ENCODE data around the gene ALKBH5.
"Not testable (repeated sequence)": the region's sequence is repeated elsewhere in the genome, so short reads cannot be mapped to it uniquely, and the experiment has no call there.

ALKBH5 gene

GRCh38 chr17:18198530-18198929 lies 14.9 kb downstream of the ALKBH5 start:
- Histone ChIP-seq H3K9ac (ENCODE audit: low read length in 2 of 2) (no peak overlapping the region), H3K27ac (ENCODE audit: low read length) (no peak overlapping the region), H3K36me3 (ENCODE audit: control insufficient read depth in 2 of 2, insufficient read depth in 2 of 2, low read length in 2 of 2) (peaks cover 52 to 56% of the 10 kb centered on the region in 2 donors), H3K27me3 (ENCODE audit: control insufficient read depth in 1 of 2, insufficient read depth in 2 of 2, low read length in 2 of 2) (no peaks in the 10 kb centered on the region), H3K9me3 (ENCODE audit: control insufficient read depth in 2 of 2, low read length in 2 of 2) (no peaks in the 10 kb centered on the region), H3K4me3 (ENCODE audit: low read length in 2 of 2) (peak overlapping the region in 1 of 2 donors; percentile 15), H3K4me1 (ENCODE audit: control insufficient read depth, insufficient read depth, low read length) (peaks cover 36% of the 10 kb centered on the region)

GRCh38 chr17:18201108-18201507 lies 17.5 kb downstream of the ALKBH5 start:
- Histone ChIP-seq H3K36me3 (ENCODE audit: control insufficient read depth in 2 of 2, insufficient read depth in 2 of 2, low read length in 2 of 2) (peaks cover 46 to 58% of the 10 kb centered on the region in 2 donors), H3K4me1 (ENCODE audit: control insufficient read depth, insufficient read depth, low read length) (peaks cover 37% of the 10 kb centered on the region), H3K27ac (ENCODE audit: low read length) (no peak overlapping the region), H3K27me3 (ENCODE audit: control insufficient read depth in 1 of 2, insufficient read depth in 2 of 2, low read length in 2 of 2) (no peaks in the 10 kb centered on the region), H3K9ac (ENCODE audit: low read length in 2 of 2) (no peak overlapping the region), H3K9me3 (ENCODE audit: control insufficient read depth in 2 of 2, low read length in 2 of 2) (no peaks in the 10 kb centered on the region), H3K4me3 (ENCODE audit: low read length in 2 of 2) (no peak overlapping the region)

GRCh38 chr17:18203308-18203707 lies 19.7 kb downstream of the ALKBH5 start:
- no peak overlapping the region for H3K9ac ChIP-seq (ENCODE audit: low read length in 2 of 2)
- no peaks in the 10 kb centered on the region for H3K9me3 ChIP-seq (ENCODE audit: control insufficient read depth in 2 of 2, low read length in 2 of 2)
- no peak overlapping the region for H3K4me3 ChIP-seq (ENCODE audit: low read length in 2 of 2)
- no peak overlapping the region for H3K27ac ChIP-seq (ENCODE audit: low read length)
- no peaks in the 10 kb centered on the region for H3K27me3 ChIP-seq (ENCODE audit: control insufficient read depth in 1 of 2, insufficient read depth in 2 of 2, low read length in 2 of 2)
- H3K4me1 ChIP-seq (ENCODE audit: control insufficient read depth, insufficient read depth, low read length), result peaks cover 24% of the 10 kb centered on the region
- H3K36me3 ChIP-seq (ENCODE audit: control insufficient read depth in 2 of 2, insufficient read depth in 2 of 2, low read length in 2 of 2), result peaks cover 43 to 57% of the 10 kb centered on the region in 2 donors

- H3K27me3 ChIP-seq (ENCODE audit: control insufficient read depth in 1 of 2, insufficient read depth in 2 of 2, low read length in 2 of 2), result no peaks in the 10 kb centered on the region
- no peaks in the 10 kb centered on the region for H3K9me3 ChIP-seq (ENCODE audit: control insufficient read depth in 2 of 2, low read length in 2 of 2)
- H3K27ac ChIP-seq (ENCODE audit: low read length), result peak overlapping the region; percentile 11
- H3K4me3 ChIP-seq (ENCODE audit: low read length in 2 of 2), result no peak overlapping the region
- no peak overlapping the region for H3K9ac ChIP-seq (ENCODE audit: low read length in 2 of 2)
- peaks cover 7% of the 10 kb centered on the region for H3K4me1 ChIP-seq (ENCODE audit: control insufficient read depth, insufficient read depth, low read length)
- peaks cover 55 to 58% of the 10 kb centered on the region in 2 donors for H3K36me3 ChIP-seq (ENCODE audit: control insufficient read depth in 2 of 2, insufficient read depth in 2 of 2, low read length in 2 of 2)
These were observed 22.2 kb downstream of the ALKBH5 start for GRCh38 chr17:18205861-18206260.

- H3K9ac ChIP-seq (ENCODE audit: low read length in 2 of 2), result no peak overlapping the region
- no peaks in the 10 kb centered on the region for H3K27me3 ChIP-seq (ENCODE audit: control insufficient read depth in 1 of 2, insufficient read depth in 2 of 2, low read length in 2 of 2)
- no peaks in the 10 kb centered on the region for H3K9me3 ChIP-seq (ENCODE audit: control insufficient read depth in 2 of 2, low read length in 2 of 2)
- no peak overlapping the region for H3K27ac ChIP-seq (ENCODE audit: low read length)
- H3K4me1 ChIP-seq (ENCODE audit: control insufficient read depth, insufficient read depth, low read length), result peaks cover 7% of the 10 kb centered on the region
- H3K36me3 ChIP-seq (ENCODE audit: control insufficient read depth in 2 of 2, insufficient read depth in 2 of 2, low read length in 2 of 2), result peaks cover 54 to 56% of the 10 kb centered on the region in 2 donors
- H3K4me3 ChIP-seq (ENCODE audit: low read length in 2 of 2), result no peak overlapping the region
These were observed 23.3 kb downstream of the ALKBH5 start for GRCh38 chr17:18206962-18207361.

- Histone ChIP-seq H3K9ac (ENCODE audit: low read length in 2 of 2) (no peak overlapping the region), H3K27me3 (ENCODE audit: control insufficient read depth in 1 of 2, insufficient read depth in 2 of 2, low read length in 2 of 2) (no peaks in the 10 kb centered on the region), H3K9me3 (ENCODE audit: control insufficient read depth in 2 of 2, low read length in 2 of 2) (no peaks in the 10 kb centered on the region), H3K4me1 (ENCODE audit: control insufficient read depth, insufficient read depth, low read length) (peaks cover 7% of the 10 kb centered on the region), H3K27ac (ENCODE audit: low read length) (no peak overlapping the region), H3K4me3 (ENCODE audit: low read length in 2 of 2) (no peak overlapping the region), H3K36me3 (ENCODE audit: control insufficient read depth in 2 of 2, insufficient read depth in 2 of 2, low read length in 2 of 2) (peaks cover 52 to 54% of the 10 kb centered on the region in 2 donors)
These were observed 24.5 kb downstream of the ALKBH5 start for GRCh38 chr17:18208092-18208491.

GRCh38 chr17:18213666-18214270 lies 30.1 kb downstream of the ALKBH5 start:
- Histone ChIP-seq H3K9me3 (ENCODE audit: control insufficient read depth in 2 of 2, low read length in 2 of 2) (no peaks in the 10 kb centered on the region), H3K4me1 (ENCODE audit: control insufficient read depth, insufficient read depth, low read length) (no peaks in the 10 kb centered on the region), H3K27me3 (ENCODE audit: control insufficient read depth in 1 of 2, insufficient read depth in 2 of 2, low read length in 2 of 2) (no peaks in the 10 kb centered on the region), H3K4me3 (ENCODE audit: low read length in 2 of 2) (no peak overlapping the region), H3K36me3 (ENCODE audit: control insufficient read depth in 2 of 2, insufficient read depth in 2 of 2, low read length in 2 of 2) (peaks cover 16 to 20% of the 10 kb centered on the region in 2 donors), H3K9ac (ENCODE audit: low read length in 2 of 2) (no peak overlapping the region), H3K27ac (ENCODE audit: low read length) (no peak overlapping the region)

- H3K36me3 ChIP-seq (ENCODE audit: control insufficient read depth in 2 of 2, insufficient read depth in 2 of 2, low read length in 2 of 2); H3K9ac ChIP-seq (ENCODE audit: low read length in 2 of 2); H3K27ac ChIP-seq (ENCODE audit: low read length); H3K9me3 ChIP-seq (ENCODE audit: control insufficient read depth in 2 of 2, low read length in 2 of 2); H3K4me3 ChIP-seq (ENCODE audit: low read length in 2 of 2); H3K27me3 ChIP-seq (ENCODE audit: control insufficient read depth in 1 of 2, insufficient read depth in 2 of 2, low read length in 2 of 2); H3K4me1 ChIP-seq (ENCODE audit: control insufficient read depth, insufficient read depth, low read length): not testable (repeated sequence)
These were observed 33.3 kb downstream of the ALKBH5 start for GRCh38 chr17:18216906-18217305.

- H3K4me3 ChIP-seq (ENCODE audit: low read length in 2 of 2), result no peak overlapping the region
- H3K36me3 ChIP-seq (ENCODE audit: control insufficient read depth in 2 of 2, insufficient read depth in 2 of 2, low read length in 2 of 2), result no peaks in the 10 kb centered on the region
- H3K27ac ChIP-seq (ENCODE audit: low read length), result no peak overlapping the region
- H3K4me1 ChIP-seq (ENCODE audit: control insufficient read depth, insufficient read depth, low read length), result peaks cover 5% of the 10 kb centered on the region
- no peaks in the 10 kb centered on the region for H3K9me3 ChIP-seq (ENCODE audit: control insufficient read depth in 2 of 2, low read length in 2 of 2)
- H3K9ac ChIP-seq (ENCODE audit: low read length in 2 of 2), result no peak overlapping the region
- no peaks in the 10 kb centered on the region for H3K27me3 ChIP-seq (ENCODE audit: control insufficient read depth in 1 of 2, insufficient read depth in 2 of 2, low read length in 2 of 2)
These were observed 33.9 kb downstream of the ALKBH5 start for GRCh38 chr17:18217412-18218015.

- Histone ChIP-seq H3K27me3 (ENCODE audit: control insufficient read depth in 1 of 2, insufficient read depth in 2 of 2, low read length in 2 of 2) (no peaks in the 10 kb centered on the region), H3K27ac (ENCODE audit: low read length) (no peak overlapping the region), H3K4me3 (ENCODE audit: low read length in 2 of 2) (no peak overlapping the region), H3K4me1 (ENCODE audit: control insufficient read depth, insufficient read depth, low read length) (peaks cover 5% of the 10 kb centered on the region), H3K36me3 (ENCODE audit: control insufficient read depth in 2 of 2, insufficient read depth in 2 of 2, low read length in 2 of 2) (no peaks in the 10 kb centered on the region), H3K9me3 (ENCODE audit: control insufficient read depth in 2 of 2, low read length in 2 of 2) (no peaks in the 10 kb centered on the region), H3K9ac (ENCODE audit: low read length in 2 of 2) (no peak overlapping the region)
These were observed 35.3 kb downstream of the ALKBH5 start for GRCh38 chr17:18218756-18219415.

- H3K9ac ChIP-seq (ENCODE audit: low read length in 2 of 2), result peak overlapping the region in 1 of 2 donors; percentile 65
- H3K27ac ChIP-seq (ENCODE audit: low read length), result no peak overlapping the region
- no peaks in the 10 kb centered on the region for H3K9me3 ChIP-seq (ENCODE audit: control insufficient read depth in 2 of 2, low read length in 2 of 2)
These were observed 40.4 kb downstream of the ALKBH5 start for GRCh38 chr17:18224053-18224386.

More at GRCh38 chr17:18224053-18224386, 40.4 kb downstream of the ALKBH5 start:
- Histone ChIP-seq H3K4me3 (ENCODE audit: low read length in 2 of 2) (no peak overlapping the region), H3K27me3 (ENCODE audit: control insufficient read depth in 1 of 2, insufficient read depth in 2 of 2, low read length in 2 of 2) (no peaks in the 10 kb centered on the region), H3K36me3 (ENCODE audit: control insufficient read depth in 2 of 2, insufficient read depth in 2 of 2, low read length in 2 of 2) (no peaks in the 10 kb centered on the region), H3K4me1 (ENCODE audit: control insufficient read depth, insufficient read depth, low read length) (peaks cover 26% of the 10 kb centered on the region)
